ENCODE measurements around the gene BRD3. TPM values are rescaled to one million over a fixed set of nuclear protein-coding genes. Genes with fewer than 3 reads are reported as not detected.

The BRD3 gene
- total and polyA plus RNA-seq, 2 of the 8 experiments (the other 6 are each of a cell fraction or from before 2014, with no cell fraction given): 31.0 to 82.7 TPM

GRCh38 chr9:134004881-134005280 lies 62.9 kb downstream of the BRD3 start:
- DNase-seq (ENCODE audit: low read depth in 1 of 2, low spot score in 2 of 2) (no peak), FAIRE-seq (no peak)
- peak overlapping the region; percentile 51 for H4K8ac ChIP-seq (ENCODE audit: extremely low read depth, insufficient read depth, low read length)
- H3K9me3 ChIP-seq (ENCODE audit: insufficient read depth in 2 of 2, low read depth in 1 of 2, low read length in 1 of 2): no peaks in the 10 kb centered on the region
- no peaks in the 10 kb centered on the region for H3K4me1 ChIP-seq (replicated peaks in 1 of 4; ENCODE audit: control insufficient read depth in 3 of 4, insufficient read depth in 4 of 4, low read length in 3 of 4)
- no peak overlapping the region for H2BK5ac ChIP-seq (ENCODE audit: low read depth, low read length)
- peaks cover 5% of the 10 kb centered on the region; the same call in 1 of the 2 replicates for H3K23me2 ChIP-seq (ENCODE audit: low read depth, low read length)
- H2AK5ac ChIP-seq (ENCODE audit: low read depth, low read length): no peak overlapping the region
- no peak overlapping the region for H2BK15ac ChIP-seq (ENCODE audit: low read length)
- no peaks in the 10 kb centered on the region for H3K79me2 ChIP-seq (ENCODE audit: control insufficient read depth in 1 of 2, insufficient read depth in 2 of 2, low read length in 2 of 2)
- no peak overlapping the region for H3K14ac ChIP-seq (ENCODE audit: insufficient read length)
- no peak overlapping the region for H4K5ac ChIP-seq (ENCODE audit: insufficient read length, low read depth, low read length)
- no peak overlapping the region for H2BK120ac ChIP-seq (replicated peaks; ENCODE audit: low read depth, low read length)
- no peak overlapping the region for H2BK20ac ChIP-seq (ENCODE audit: low read length)
- no peak overlapping the region for H2AFZ ChIP-seq (ENCODE audit: low read length)
- H3K4me3 ChIP-seq (ENCODE audit: extremely low read depth in 1 of 4, insufficient read depth in 2 of 4, low read depth in 3 of 4, low read length in 4 of 4): no peak overlapping the region
- no peak overlapping the region for H3K56ac ChIP-seq (replicated peaks; ENCODE audit: insufficient read length, low read depth, low read length)
- no peak overlapping the region for H3K18ac ChIP-seq (ENCODE audit: extremely low read depth, low read length)
- H2BK12ac ChIP-seq (ENCODE audit: low read depth, low read length): no peak overlapping the region
- H3K27me3 ChIP-seq (replicated peaks in 1 of 4; ENCODE audit: control insufficient read depth in 3 of 4, extremely low read depth in 1 of 4, insufficient read depth in 3 of 4, low read length in 3 of 4): peaks cover 0 to 2% (median 0%) of the 10 kb centered on the region in 4 experiments; a peak in 1 of 7 replicates
- no peaks in the 10 kb centered on the region for H3K36me3 ChIP-seq (ENCODE audit: control insufficient read depth in 2 of 4, insufficient read depth in 4 of 4, low read length in 3 of 4)
- no peak overlapping the region for H3K4ac ChIP-seq (replicated peaks; ENCODE audit: insufficient read length, low read depth, low read length)
- H3K4me2 ChIP-seq (ENCODE audit: insufficient read depth in 1 of 2, low read depth in 2 of 2, low read length in 2 of 2): no peak overlapping the region
- WGBS, 2 experiments (ENCODE audit: extremely low coverage in 1 of 2, insufficient coverage in 1 of 2, insufficient read length in 1 of 2, insufficient replicate concordance in 2 of 2, low coverage in 1 of 2, low lambda C conversion rate in 2 of 2, missing lambda C conversion rate in 1 of 2): 84% methylated on average over 12 of the region's 14 CpGs; no CpG with 5 or more reads in 1 of the 2 experiments
- H4K20me1 ChIP-seq (replicated peaks in 1 of 2; ENCODE audit: control insufficient read depth in 1 of 2, insufficient read depth in 2 of 2, low read length in 2 of 2): peaks cover 0 to 3% of the 10 kb centered on the region in 2 experiments
- no peak overlapping the region for H3K9ac ChIP-seq (replicated peaks in 1 of 4; ENCODE audit: extremely low read depth in 1 of 4, low read depth in 3 of 4, low read length in 3 of 4)
- H3K27ac ChIP-seq (ENCODE audit: low read depth, low read length): no peak overlapping the region
- H4K91ac ChIP-seq (replicated peaks; ENCODE audit: insufficient read length, low read length): no peak overlapping the region
- POLR2A ChIA-PET (ENCODE audit: partially characterized antibody): no interaction called here
- H3K23ac ChIP-seq (ENCODE audit: insufficient read length): no peak overlapping the region
- CTCF ChIA-PET (ENCODE audit: partially characterized antibody): interaction anchor here (1.6 to 5.6 kb wide), 5 partner anchors 9 to 223 kb away, joined by 3 to 36 read pairs (median 6); no protein-coding TSS in a partner anchor
- no peaks in the 10 kb centered on the region for H3K79me1 ChIP-seq (ENCODE audit: low read depth, low read length)
